ENCODE results near the gene MED14. TPM values are rescaled to one million over a fixed set of nuclear protein-coding genes. Genes with fewer than 3 reads are reported as not detected.

Gene MED14
- total and polyA plus RNA-seq, 2 of the 8 experiments (the other 6 are each of a cell fraction or from before 2014, with no cell fraction given) = 79.7 to 117 TPM

DNA sequence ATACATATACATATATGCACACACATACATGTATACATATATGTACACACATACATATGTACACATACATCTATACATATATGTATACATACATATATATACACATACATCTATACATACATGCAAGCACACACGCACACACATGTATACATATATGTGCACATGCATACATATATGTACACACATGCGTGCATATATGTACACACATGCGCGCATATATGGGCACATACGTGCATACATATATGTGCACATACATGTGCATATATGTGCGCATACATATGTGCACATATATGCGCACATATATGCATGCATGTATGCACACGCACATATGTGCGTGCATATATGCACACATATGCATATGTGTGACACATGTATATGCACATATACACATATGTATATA, 119.4 kb downstream of the MED14 start:
- 48% methylated on average over 7 of the region's 9 CpGs; no CpG with 5 or more reads in 1 of the 2 experiments for WGBS, 2 experiments (ENCODE audit: extremely low coverage in 1 of 2, insufficient coverage in 1 of 2, insufficient read length in 1 of 2, insufficient replicate concordance in 2 of 2, low coverage in 1 of 2, low lambda C conversion rate in 2 of 2, missing lambda C conversion rate in 1 of 2)
- no peak for FAIRE-seq
- H3K4me1 ChIP-seq (replicated peaks in 1 of 4; ENCODE audit: control insufficient read depth in 3 of 4, insufficient read depth in 4 of 4, low read length in 3 of 4) = no peaks in the 10 kb centered on the region

More for the DNA sequence above, 119.4 kb downstream of the MED14 start:
- H3K9ac ChIP-seq (replicated peaks in 1 of 4; ENCODE audit: extremely low read depth in 1 of 4, low read depth in 3 of 4, low read length in 3 of 4) = no peak overlapping the region
- POLR2A ChIA-PET (ENCODE audit: partially characterized antibody) = no interaction called here
- no peak overlapping the region for H3K4ac ChIP-seq (replicated peaks; ENCODE audit: insufficient read length, low read depth, low read length)
- H3K36me3 ChIP-seq (ENCODE audit: control insufficient read depth in 2 of 4, insufficient read depth in 4 of 4, low read length in 3 of 4) = no peaks in the 10 kb centered on the region
- H2BK5ac ChIP-seq (ENCODE audit: low read depth, low read length) = no peak overlapping the region
- TF ChIP-seq MAX (IDR thresholded peaks at IDR 0.05) = no peak
- TF ChIP-seq CTBP2 (IDR thresholded peaks at IDR 0.05; ENCODE audit: borderline replicate concordance, insufficient read depth, insufficient read length, low read length) = no peak
- no peak for TF ChIP-seq EGR1 (IDR thresholded peaks at IDR 0.05; ENCODE audit: borderline replicate concordance, low read depth, low read length)
- TF ChIP-seq SRF (IDR thresholded peaks at IDR 0.05; ENCODE audit: low read depth, low read length) = no peak
- no peak for TF ChIP-seq KDM5A (IDR thresholded peaks at IDR 0.05; ENCODE audit: low read length)
- no peak for TF ChIP-seq PHF8 (conservative IDR thresholded peaks at IDR 0.05; ENCODE audit: low read depth, low read length)
- TF ChIP-seq TBP (IDR thresholded peaks at IDR 0.05; ENCODE audit: low read depth, low read length) = no peak
- no peak for TF ChIP-seq HDAC2 (IDR thresholded peaks at IDR 0.05; ENCODE audit: borderline replicate concordance in 1 of 2, low read depth in 2 of 2, low read length in 2 of 2)
- TF ChIP-seq JUND (IDR thresholded peaks at IDR 0.05; ENCODE audit: low read length) = no peak
- CTCF ChIA-PET (ENCODE audit: partially characterized antibody) = no interaction called here
- no peak overlapping the region for H4K5ac ChIP-seq (ENCODE audit: insufficient read length, low read depth, low read length)
- no peak overlapping the region for H3K23ac ChIP-seq (ENCODE audit: insufficient read length)
- no peaks in the 10 kb centered on the region for H3K23me2 ChIP-seq (ENCODE audit: low read depth, low read length)
- H3K4me2 ChIP-seq (ENCODE audit: insufficient read depth in 1 of 2, low read depth in 2 of 2, low read length in 2 of 2) = no peak overlapping the region
- H3K79me2 ChIP-seq (ENCODE audit: control insufficient read depth in 1 of 2, insufficient read depth in 2 of 2, low read length in 2 of 2) = no peaks in the 10 kb centered on the region
- no peaks in the 10 kb centered on the region for H3K79me1 ChIP-seq (ENCODE audit: low read depth, low read length)
- H2BK120ac ChIP-seq (replicated peaks; ENCODE audit: low read depth, low read length) = no peak overlapping the region
- H4K8ac ChIP-seq (ENCODE audit: extremely low read depth, insufficient read depth, low read length) = no peak overlapping the region
- no peak overlapping the region for H3K56ac ChIP-seq (replicated peaks; ENCODE audit: insufficient read length, low read depth, low read length)
- H3K4me3 ChIP-seq (ENCODE audit: extremely low read depth in 1 of 4, insufficient read depth in 2 of 4, low read depth in 3 of 4, low read length in 4 of 4) = no peak overlapping the region
- H3K9me3 ChIP-seq (ENCODE audit: insufficient read depth in 2 of 2, low read depth in 1 of 2, low read length in 1 of 2) = no peaks in the 10 kb centered on the region
- H3K27me3 ChIP-seq (replicated peaks in 1 of 4; ENCODE audit: control insufficient read depth in 3 of 4, extremely low read depth in 1 of 4, insufficient read depth in 3 of 4, low read length in 3 of 4) = no peaks in the 10 kb centered on the region
- H2BK20ac ChIP-seq (ENCODE audit: low read length) = no peak overlapping the region
- no peak overlapping the region for H2BK12ac ChIP-seq (ENCODE audit: low read depth, low read length)
- no peak overlapping the region for H3K14ac ChIP-seq (ENCODE audit: insufficient read length)
- DNase-seq (ENCODE audit: low read depth in 1 of 2, low spot score in 2 of 2) = no peak
- no peak overlapping the region for H4K91ac ChIP-seq (replicated peaks; ENCODE audit: insufficient read length, low read length)
- H2BK15ac ChIP-seq (ENCODE audit: low read length) = no peak overlapping the region
- no peaks in the 10 kb centered on the region for H4K20me1 ChIP-seq (replicated peaks in 1 of 2; ENCODE audit: control insufficient read depth in 1 of 2, insufficient read depth in 2 of 2, low read length in 2 of 2)
- H2AK5ac ChIP-seq (ENCODE audit: low read depth, low read length) = no peak overlapping the region
- H3K18ac ChIP-seq (ENCODE audit: extremely low read depth, low read length) = no peak overlapping the region
- H3K27ac ChIP-seq (ENCODE audit: low read depth, low read length) = no peak overlapping the region
- no peak overlapping the region for H2AFZ ChIP-seq (ENCODE audit: low read length)
